Endothelial cell of umbilical vein (primary cell): Measurements from ENCODE around the gene DECR2.

Source experiments
- CTCF ChIP-seq, 2 donors: IDR thresholded peaks; 1 replicate in 1 of 2; 2 replicates in 1 of 2; pipeline ENCODE4 v1.5.1; 2011; ENCODE audit warnings: low read length in 2 of 2, mild to moderate bottlenecking in 2 of 2, moderate library complexity in 2 of 2, control low read depth in 1 of 2, inconsistent platforms in 1 of 2, low read depth in 1 of 2; ENCODE audit not compliant: insufficient read depth in 1 of 2; ENCODE audit errors: extremely low read depth in 1 of 2
- JUN ChIP-seq: IDR thresholded peaks from 2 replicates; pipeline ENCODE4 v1.6.1; 2011; ENCODE audit warnings: borderline replicate concordance, low read depth; ENCODE audit not compliant: insufficient read length, insufficient read depth

GRCh38 chr16:456891-457483, 55.3 kb downstream of the DECR2 start:
- TF ChIP-seq CTCF (IDR thresholded peaks at IDR 0.05; ENCODE audit: extremely low read depth in 1 of 2, insufficient read depth in 1 of 2, low read depth in 1 of 2, low read length in 2 of 2) (no peak), JUN (no peak)
